Panc1 (cell line): ENCODE data around the gene SPATA31C1. TPM values are rescaled to one million over a fixed set of nuclear protein-coding genes. Genes with fewer than 3 reads are reported as not detected.

Source experiments
- ATAC-seq: fragments of 200-7000 bp; cut with Tn5 transposase; 2 replicates; pipeline ENCODE4 v1.9.1; 2020; ENCODE audit warnings: mild to moderate bottlenecking, moderate library complexity
- BruUV-seq: library from RNA; stranded (reverse); fragments of 400-500 nt; replicated peaks from 2 replicates; lab custom pipeline; 2021; lab: Mats Ljungman, UMichigan
- CTCF ChIA-PET: fragments of 300-600 bp; sonication (Branson Sonifier 250); formaldehyde crosslinking; loops from one replicate; lab custom pipeline; 2022; ENCODE audit warnings: antibody characterized with exemption; lab: Charles Lee
- POLR2A ChIA-PET: fragments of 300-600 bp; sonication (Branson Sonifier 250); formaldehyde crosslinking; loops from one replicate; lab custom pipeline; 2022; ENCODE audit warnings: antibody characterized with exemption; lab: Charles Lee
- DNase-seq: peaks from one replicate; pipeline ENCODE4 v3.0.0-alpha.2; 2010; ENCODE audit warnings: low read depth, low spot score
- H3K27ac ChIP-seq: 2 replicates; pipeline ENCODE4 v1.5.1; 2011; ENCODE audit warnings: mild to moderate bottlenecking, low read length, inconsistent platforms
- H3K27me3 ChIP-seq: fragments of 200-500 bp; sonication (Bioruptor generic); 2 replicates; pipeline ENCODE4 v1.6.0; 2014; ENCODE audit warnings: low read length, inconsistent platforms; ENCODE audit not compliant: control insufficient read depth, insufficient read depth
- H3K36me3 ChIP-seq: fragments of 200-500 bp; sonication (Bioruptor generic); 2 replicates; pipeline ENCODE4 v1.5.1; 2014; ENCODE audit warnings: inconsistent platforms, mild to moderate bottlenecking, low read length, moderate library complexity; ENCODE audit not compliant: control insufficient read depth, insufficient read depth
- H3K4me1 ChIP-seq: 2 replicates; pipeline ENCODE4 v1.5.1; 2011; ENCODE audit warnings: inconsistent platforms, mild to moderate bottlenecking, low read length, moderate library complexity; ENCODE audit not compliant: control insufficient read depth, insufficient read depth
- H3K4me3 ChIP-seq, 2 experiments: 2 replicates each; pipeline ENCODE4 v1.5.1; 2011 to 2012; ENCODE audit warnings: low read depth in 2 of 2, low read length in 2 of 2, mild to moderate bottlenecking in 2 of 2, inconsistent platforms in 1 of 2, moderate library complexity in 1 of 2
- H3K9me3 ChIP-seq: fragments of 200-500 bp; sonication (Bioruptor generic); 2 replicates; pipeline ENCODE4 v1.5.1; 2014; ENCODE audit warnings: low read depth, mild to moderate bottlenecking, inconsistent platforms, low read length, moderate library complexity; ENCODE audit not compliant: control insufficient read depth, insufficient read depth
- CTCF ChIP-seq: fragments of 450-650 bp; IDR thresholded peaks from 2 replicates; pipeline ENCODE4 v1.5.1; 2017; ENCODE audit warnings: mild to moderate bottlenecking
- POLR2AphosphoS5 ChIP-seq: IDR thresholded peaks from 2 replicates; pipeline ENCODE4 v1.6.1; 2012; ENCODE audit warnings: mild to moderate bottlenecking, low read depth, low read length, moderate library complexity
- REST ChIP-seq, 2 experiments: IDR thresholded peaks; 2 replicates each; pipeline ENCODE4 v1.6.1; 2011 to 2012; ENCODE audit warnings: low read depth in 2 of 2, control low read depth in 1 of 2, low read length in 1 of 2, mild to moderate bottlenecking in 1 of 2, moderate library complexity in 1 of 2; ENCODE audit not compliant: insufficient read depth in 1 of 2
- SIN3A ChIP-seq: IDR thresholded peaks from 2 replicates; pipeline ENCODE4 v1.6.1; 2012; ENCODE audit warnings: low read depth, mild to moderate bottlenecking, low read length, moderate library complexity, borderline replicate concordance; ENCODE audit not compliant: insufficient read depth
- TCF7L2 ChIP-seq: IDR thresholded peaks from 2 replicates; pipeline ENCODE4 v1.6.1; 2011; ENCODE audit warnings: mild to moderate bottlenecking, low read depth, low read length, inconsistent platforms
- in situ Hi-C: cut with HindIII; loops from 2 replicates; pipeline ENCODE4 v1.10.0; 2016; ENCODE audit warnings: low sequenced_read_pairs, low pct_unique_long_range_greater_than_20kb
- intact Hi-C: fragments of 100-400 bp; cut with micrococcal nuclease; formaldehyde crosslinking; loops from one replicate; pipeline ENCODE4 v1.10.0; 2022; ENCODE audit not compliant: unreplicated experiment
- total RNA-seq: library from RNA; stranded (reverse); gene quantifications from one replicate; pipeline ENCODE4 v1.2.1, GENCODE V29; 2021; ENCODE audit not compliant: unreplicated experiment

SPATA31C1 gene
- total RNA-seq, 1 experiment from 2014 or later, result not detected

- no peak for DNase-seq
- Histone ChIP-seq H3K4me3 (no peak overlapping the region), H3K27me3 (no peaks in the 10 kb centered on the region), H3K27ac (no peak overlapping the region), H3K4me1 (peaks cover 4% of the 10 kb centered on the region; the same call in 1 of the 2 replicates), H3K36me3 (no peaks in the 10 kb centered on the region), H3K9me3 (no peaks in the 10 kb centered on the region)
- POLR2A ChIA-PET, result no interaction called here
- intact Hi-C loops (no loop called here), in situ Hi-C loops (no loop called here)
- CTCF ChIA-PET, result no interaction called here
- BruUV-seq, result no TSS peak
- TF ChIP-seq REST (IDR thresholded peaks at IDR 0.05; ENCODE audit: insufficient read depth in 1 of 2, low read depth in 2 of 2, low read length in 1 of 2) (no peak), SIN3A (no peak), POLR2AphosphoS5 (no peak), TCF7L2 (no peak), CTCF (no peak)
- no peak for ATAC-seq
These were observed 52.8 kb downstream of the SPATA31C1 start for GRCh38 chr9:87970602-87971001.

- H3K36me3 ChIP-seq, result no peaks in the 10 kb centered on the region
- H3K9me3 ChIP-seq, result no peaks in the 10 kb centered on the region
- H3K27ac ChIP-seq, result no peak overlapping the region
- DNase-seq (no peak), ATAC-seq (no peak)
- TF ChIP-seq CTCF, result no peak
- no peak for TF ChIP-seq REST (IDR thresholded peaks at IDR 0.05; ENCODE audit: insufficient read depth in 1 of 2, low read depth in 2 of 2, low read length in 1 of 2)
- no peak for TF ChIP-seq SIN3A
- no peak for TF ChIP-seq POLR2AphosphoS5
- TF ChIP-seq TCF7L2, result no peak
- H3K4me3 ChIP-seq, result 0 out of 4 replicates have a peak overlapping the region, but pooled peaks of 1 of the 2 experiments have one; percentile 2
- ChIA-PET CTCF (no interaction called here), POLR2A (no interaction called here)
- H3K4me1 ChIP-seq, result peaks cover 4% of the 10 kb centered on the region; the same call in 1 of the 2 replicates
- intact Hi-C loops (no loop called here), in situ Hi-C loops (no loop called here)
- no TSS peak for BruUV-seq
- no peaks in the 10 kb centered on the region for H3K27me3 ChIP-seq
These were observed 55.4 kb downstream of the SPATA31C1 start for GRCh38 chr9:87973122-87973521.

Other genes starting within 250 kb of the SPATA31C1 start
- gene CTSL, start 191.8 kb upstream of the SPATA31C1 start, total RNA-seq, result 45.2 TPM
- not detected for gene SPATA31E1, start 35.1 kb upstream of the SPATA31C1 start, total RNA-seq
- 11.5 TPM for gene CDK20, start 56.6 kb downstream of the SPATA31C1 start, total RNA-seq
- gene SPATA31C2, start 220.5 kb downstream of the SPATA31C1 start, total RNA-seq, result not detected